WERI-Rb-1 (cell line): ENCODE results near the gene AVL9.

ENCODE experiments used
- DNase-seq: peaks from one replicate; pipeline ENCODE4 v3.0.0-alpha.2; 2020
- H3K27ac ChIP-seq: fragments of 250-450 bp; sonication (Bioruptor Pico); 2 replicates; pipeline ENCODE4 v1.5.1; 2020; ENCODE audit warnings: mild to moderate bottlenecking, moderate library complexity
- H3K27me3 ChIP-seq: fragments of 250-450 bp; sonication (Bioruptor Pico); 2 replicates; pipeline ENCODE4 v1.5.1; 2021; ENCODE audit warnings: mild to moderate bottlenecking, low read depth, moderate library complexity; ENCODE audit not compliant: insufficient read depth, severe bottlenecking
- H3K36me3 ChIP-seq: fragments of 250-450 bp; sonication (Bioruptor Pico); 2 replicates; pipeline ENCODE4 v1.5.1; 2020; ENCODE audit warnings: mild to moderate bottlenecking, moderate library complexity
- H3K4me3 ChIP-seq: 2 replicates; pipeline ENCODE4 v1.5.1; 2011; ENCODE audit warnings: low read depth, mild to moderate bottlenecking, control low read depth, low read length
- H3K9me3 ChIP-seq: fragments of 250-450 bp; sonication (Bioruptor Pico); 2 replicates; pipeline ENCODE4 v1.5.1; 2021; ENCODE audit warnings: mild to moderate bottlenecking, moderate library complexity; ENCODE audit not compliant: severe bottlenecking
- CTCF ChIP-seq: IDR thresholded peaks from 2 replicates; pipeline ENCODE4 v1.5.1; 2011; ENCODE audit warnings: low read depth, mild to moderate bottlenecking, control low read depth, inconsistent platforms, low read length

Gene AVL9

DNA sequence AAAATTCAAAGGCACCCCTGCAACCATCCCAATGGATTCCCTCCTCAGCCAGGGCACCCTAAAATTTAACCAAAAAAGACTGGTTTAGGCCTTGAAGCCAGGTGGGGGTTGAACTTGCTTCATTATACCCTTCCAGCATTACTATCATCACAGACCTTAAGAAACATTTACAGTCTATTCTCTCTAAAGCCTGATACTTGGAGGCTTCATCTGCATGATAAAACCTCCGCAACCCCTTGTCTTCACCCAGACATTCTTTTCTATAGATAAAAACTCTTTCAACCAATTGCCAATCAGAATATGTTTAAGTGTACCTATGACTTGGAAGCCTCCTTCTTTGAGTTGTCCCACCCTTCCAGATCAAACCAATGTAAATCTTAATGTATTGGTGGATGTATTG is 17.9 kb downstream of the AVL9 start:
- Histone ChIP-seq H3K27ac (no peak overlapping the region), H3K4me3 (no peak overlapping the region), H3K36me3 (peaks cover 2% of the 10 kb centered on the region; the same call in 1 of the 2 replicates), H3K27me3 (no peaks in the 10 kb centered on the region), H3K9me3 (peaks cover 3% of the 10 kb centered on the region)
- no peak for TF ChIP-seq CTCF
- no peak for DNase-seq

GRCh38 chr7:32515890-32516550 is 20.7 kb downstream of the AVL9 start:
- H3K4me3 ChIP-seq, result no peak overlapping the region
- TF ChIP-seq CTCF, result no peak
- H3K36me3 ChIP-seq, result peaks cover 2% of the 10 kb centered on the region; the same call in 1 of the 2 replicates
- DNase-seq, result no peak
- H3K27ac ChIP-seq, result no peak overlapping the region
- no peaks in the 10 kb centered on the region for H3K27me3 ChIP-seq
- peaks cover 16% of the 10 kb centered on the region for H3K9me3 ChIP-seq

DNA sequence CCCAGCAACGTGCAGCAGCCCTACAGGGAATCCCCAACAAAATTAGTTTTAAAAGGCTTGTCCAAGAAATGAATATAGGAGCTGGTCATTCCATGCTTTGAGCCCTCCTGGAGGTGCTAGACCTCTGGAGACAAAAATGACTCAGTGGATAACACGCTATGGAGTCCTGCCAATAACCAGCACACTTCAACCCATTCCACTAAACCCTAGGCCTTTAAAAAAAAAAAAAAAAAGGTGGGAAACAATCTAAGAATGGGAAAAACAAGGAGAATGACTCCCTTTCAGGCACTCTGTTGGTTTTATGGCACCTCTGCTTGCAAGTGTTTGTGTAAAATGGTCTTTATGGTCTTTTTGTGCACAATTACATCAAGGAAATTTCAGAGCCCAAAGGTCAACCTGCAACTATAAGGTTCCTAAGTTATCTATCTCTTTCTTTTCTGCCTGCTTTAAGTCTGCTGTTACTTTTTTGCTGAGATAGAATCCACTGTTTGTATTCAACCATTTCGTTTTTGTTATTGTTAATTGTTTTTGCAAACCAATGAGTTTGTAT is 21.3 kb downstream of the AVL9 start:
- peaks cover 2% of the 10 kb centered on the region; the same call in 1 of the 2 replicates for H3K36me3 ChIP-seq
- no peak for DNase-seq
- H3K4me3 ChIP-seq, result no peak overlapping the region
- TF ChIP-seq CTCF, result no peak
- no peak overlapping the region for H3K27ac ChIP-seq
- no peaks in the 10 kb centered on the region for H3K27me3 ChIP-seq
- H3K9me3 ChIP-seq, result peaks cover 16% of the 10 kb centered on the region

GRCh38 chr7:32518534-32519140 is 23.3 kb downstream of the AVL9 start:
- TF ChIP-seq CTCF, result no peak
- DNase-seq, result no peak
- Histone ChIP-seq H3K27ac (no peak overlapping the region), H3K36me3 (peaks cover 2% of the 10 kb centered on the region; the same call in 1 of the 2 replicates), H3K4me3 (no peak overlapping the region), H3K27me3 (no peaks in the 10 kb centered on the region), H3K9me3 (peaks cover 16% of the 10 kb centered on the region)

GRCh38 chr7:32519763-32520162 is 24.5 kb downstream of the AVL9 start:
- no peaks in the 10 kb centered on the region for H3K27me3 ChIP-seq
- no peak overlapping the region for H3K4me3 ChIP-seq
- H3K27ac ChIP-seq, result no peak overlapping the region
- H3K9me3 ChIP-seq, result peaks cover 16% of the 10 kb centered on the region
- peaks cover 2% of the 10 kb centered on the region; the same call in 1 of the 2 replicates for H3K36me3 ChIP-seq
- no peak for TF ChIP-seq CTCF
- no peak for DNase-seq
